Thyroid gland (tissue), 4 donors: ENCODE measurements around the gene ULK1. TPM values are rescaled to one million over a fixed set of nuclear protein-coding genes. Genes with fewer than 3 reads are reported as not detected.
A peak's percentile ranks its signal among the peaks of the same experiment; 100 is the strongest.

ENCODE experiments used
- DNase-seq, 2 donors: peaks; one replicate each; pipeline ENCODE4 v3.0.0-alpha.2; 2019
- H3K27ac ChIP-seq, 3 donors: fragments of 200-600 bp; sonication (generic); 1 replicate in 2 of 3; 2 replicates in 1 of 3; pipeline ENCODE4 v1.5.1; 2016 to 2019; ENCODE audit warnings: mild to moderate bottlenecking in 1 of 3, moderate library complexity in 1 of 3
- H3K27me3 ChIP-seq: fragments of 200-600 bp; sonication (generic); one replicate; pipeline ENCODE4 v1.5.1; 2019
- H3K36me3 ChIP-seq, 2 donors: fragments of 200-600 bp; sonication (generic); one replicate each; pipeline ENCODE4 v1.5.1; 2016 to 2019
- H3K4me1 ChIP-seq, 2 donors: fragments of 200-600 bp; sonication (generic); one replicate each; pipeline ENCODE4 v1.5.1; 2017 to 2019
- H3K4me3 ChIP-seq, 3 donors: fragments of 200-600 bp; sonication (generic); replicated peaks in 1 of 3; 1 replicate in 2 of 3; 2 replicates in 1 of 3; pipeline ENCODE4 v1.5.1; 2016; ENCODE audit warnings: mild to moderate bottlenecking in 1 of 3
- H3K9me3 ChIP-seq: fragments of 200-600 bp; sonication (generic); one replicate; pipeline ENCODE4 v1.5.1; 2017
- POLR2A ChIP-seq, 2 donors: fragments of 450-650 bp; IDR thresholded peaks; one replicate each; pipeline ENCODE4 v1.6.1; 2017; ENCODE audit warnings: antibody characterized with exemption in 2 of 2, mild to moderate bottlenecking in 2 of 2, moderate library complexity in 1 of 2
- WGBS, 2 donors: methylation state at CpG; one replicate each; pipeline ENCODE4 v1.1.5; 2017; 5-methylcytosine and 5-hydroxymethylcytosine counted together
- intact Hi-C: fragments of 100-400 bp; cut with DNase I; formaldehyde crosslinking; loops from one replicate; pipeline ENCODE4 v1.15.1; 2023
- total RNA-seq, 4 donors: library from RNA; depleted of rRNA; stranded (reverse); fragments of >200 nt; gene quantifications; one replicate each; pipeline ENCODE4 v1.2.3, GENCODE V29; 2016
- TF ChIP-seq, protein P1 (sequence below), 6 experiments: fragments of 200-600 bp in 3 of 6; fragments of 450-650 bp in 3 of 6; sonication (generic) in 3 of 6; IDR thresholded peaks; one replicate each; pipeline ENCODE4 v1.5.1; 2016 to 2019; ENCODE audit warnings: antibody characterized with exemption in 6 of 6, mild to moderate bottlenecking in 2 of 6, inconsistent platforms in 1 of 6, moderate library complexity in 1 of 6

Gene ULK1
- total RNA-seq, 4 donors from 2014 or later: 21.1 to 27.7 (median 21.7) TPM

DNA sequence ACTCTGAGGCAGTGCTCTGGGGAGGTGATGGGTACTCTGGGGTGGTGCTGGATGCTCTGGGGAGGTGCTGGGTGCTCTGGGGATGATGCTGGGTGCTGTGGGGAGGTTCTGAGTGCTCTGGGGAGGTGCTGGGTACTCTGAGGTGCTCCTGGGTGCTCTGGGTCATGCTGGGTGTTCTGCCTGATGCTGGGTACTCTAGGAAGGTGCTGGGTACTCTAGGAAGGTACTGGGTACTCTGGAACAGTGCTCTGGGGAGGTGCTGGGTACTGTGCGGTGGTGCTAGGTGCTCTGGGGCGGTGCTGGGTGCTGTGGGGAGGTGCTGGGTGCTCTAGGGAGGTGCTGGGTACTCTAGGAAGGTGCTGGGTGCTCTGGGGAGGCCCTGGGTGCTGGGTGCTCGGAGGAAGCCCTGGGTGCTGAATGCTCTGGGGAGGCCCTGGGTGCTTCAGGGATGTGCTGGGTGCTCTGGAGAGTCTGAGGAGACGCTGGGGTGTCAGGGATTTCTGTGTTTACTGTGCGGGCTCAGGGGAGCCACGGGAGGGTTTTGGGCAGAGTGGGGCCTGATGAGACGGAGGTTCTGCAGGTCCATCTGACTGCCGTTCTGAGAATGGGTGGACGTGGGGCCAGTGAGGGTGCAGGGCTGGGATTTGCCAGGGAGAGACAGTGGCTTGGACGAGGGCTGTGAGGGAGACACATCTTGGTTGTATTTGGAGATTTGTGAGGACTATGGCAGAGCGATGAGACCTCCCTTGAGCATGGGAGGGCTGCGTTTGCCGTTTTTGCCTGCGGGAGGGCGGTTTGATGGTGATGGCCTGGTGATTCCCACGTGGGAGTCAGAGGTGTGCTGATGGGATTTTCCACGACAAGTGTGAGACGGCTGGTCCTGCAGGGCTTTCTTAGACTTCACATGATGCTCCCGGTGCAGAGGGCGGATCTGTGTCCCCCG, 36.2 kb upstream of the ULK1 start:
- Histone ChIP-seq H3K9me3 (no peaks in the 10 kb centered on the region), H3K27ac (no peak overlapping the region), H3K36me3 (no peaks in the 10 kb centered on the region), H3K4me3 (no peak overlapping the region), H3K4me1 (peaks cover 0 to 4% of the 10 kb centered on the region in 2 donors), H3K27me3 (no peaks in the 10 kb centered on the region)
- TF ChIP-seq POLR2A (IDR thresholded peaks at IDR 0.05): no peak
- TF ChIP-seq, protein P1, sequence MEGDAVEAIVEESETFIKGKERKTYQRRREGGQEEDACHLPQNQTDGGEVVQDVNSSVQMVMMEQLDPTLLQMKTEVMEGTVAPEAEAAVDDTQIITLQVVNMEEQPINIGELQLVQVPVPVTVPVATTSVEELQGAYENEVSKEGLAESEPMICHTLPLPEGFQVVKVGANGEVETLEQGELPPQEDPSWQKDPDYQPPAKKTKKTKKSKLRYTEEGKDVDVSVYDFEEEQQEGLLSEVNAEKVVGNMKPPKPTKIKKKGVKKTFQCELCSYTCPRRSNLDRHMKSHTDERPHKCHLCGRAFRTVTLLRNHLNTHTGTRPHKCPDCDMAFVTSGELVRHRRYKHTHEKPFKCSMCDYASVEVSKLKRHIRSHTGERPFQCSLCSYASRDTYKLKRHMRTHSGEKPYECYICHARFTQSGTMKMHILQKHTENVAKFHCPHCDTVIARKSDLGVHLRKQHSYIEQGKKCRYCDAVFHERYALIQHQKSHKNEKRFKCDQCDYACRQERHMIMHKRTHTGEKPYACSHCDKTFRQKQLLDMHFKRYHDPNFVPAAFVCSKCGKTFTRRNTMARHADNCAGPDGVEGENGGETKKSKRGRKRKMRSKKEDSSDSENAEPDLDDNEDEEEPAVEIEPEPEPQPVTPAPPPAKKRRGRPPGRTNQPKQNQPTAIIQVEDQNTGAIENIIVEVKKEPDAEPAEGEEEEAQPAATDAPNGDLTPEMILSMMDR (IDR thresholded peaks at IDR 0.05): no peak
- intact Hi-C loops: no loop called here
- 72 to 80% methylated on average over 21 of the region's 21 CpGs for WGBS, 2 donors
- no peak for DNase-seq

GRCh38 chr12:131860472-131861260, 33.8 kb upstream of the ULK1 start:
- WGBS, 2 donors: 32 to 45% methylated on average over 21 to 22 of the region's 22 CpGs
- Histone ChIP-seq H3K27ac (no peak overlapping the region), H3K36me3 (no peaks in the 10 kb centered on the region), H3K9me3 (no peaks in the 10 kb centered on the region), H3K4me3 (no peak overlapping the region), H3K4me1 (peaks cover 0 to 4% of the 10 kb centered on the region in 2 donors), H3K27me3 (no peaks in the 10 kb centered on the region)
- TF ChIP-seq, protein P1 (IDR thresholded peaks at IDR 0.05): no peak
- TF ChIP-seq POLR2A (IDR thresholded peaks at IDR 0.05): no peak
- intact Hi-C loops: no loop called here
- peak; percentile 77 to 81 for DNase-seq

DNA sequence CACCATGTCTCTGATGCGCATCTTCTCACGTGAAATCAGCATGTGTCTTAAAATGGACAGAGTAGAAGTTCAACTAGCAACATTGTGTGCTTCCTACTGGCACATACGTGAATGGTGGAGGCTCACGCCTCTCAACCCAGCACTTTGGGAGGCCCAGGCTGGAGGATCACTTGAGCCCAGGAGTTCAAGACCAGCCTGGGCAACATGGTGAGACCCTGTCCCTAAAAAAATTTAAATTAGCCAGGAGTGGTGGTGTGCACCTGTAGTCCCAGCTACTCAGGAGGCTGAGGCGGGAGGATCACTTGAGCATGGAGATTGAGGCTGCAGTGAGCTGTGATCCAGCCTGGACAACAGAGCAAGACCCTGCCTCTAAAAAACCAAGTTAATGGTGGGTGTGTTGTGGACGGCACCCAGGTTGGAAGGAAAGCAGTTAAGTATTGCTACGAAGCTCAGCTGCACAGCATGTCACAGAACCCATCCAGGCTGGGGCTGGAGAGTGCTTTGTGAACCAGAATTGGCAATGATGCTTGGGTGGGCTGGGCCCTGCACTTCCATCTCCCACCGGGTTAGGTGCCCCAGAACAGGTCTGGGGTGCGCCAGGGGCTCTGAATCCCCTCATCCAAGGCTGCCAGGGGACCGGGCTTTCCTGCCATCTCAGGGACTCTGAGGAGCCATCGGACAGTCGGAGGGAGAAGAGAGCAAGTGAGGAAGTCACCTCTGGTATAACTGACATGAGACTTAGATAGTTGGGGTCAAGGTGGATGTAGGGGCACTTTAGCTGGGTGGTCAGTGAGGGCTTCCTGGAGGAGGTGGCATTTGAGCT, 33.0 kb upstream of the ULK1 start:
- TF ChIP-seq POLR2A (IDR thresholded peaks at IDR 0.05): no peak
- TF ChIP-seq, protein P1 (IDR thresholded peaks at IDR 0.05): no peak
- Histone ChIP-seq H3K27ac (no peak overlapping the region), H3K4me1 (peaks cover 0 to 4% of the 10 kb centered on the region in 2 donors), H3K27me3 (no peaks in the 10 kb centered on the region), H3K9me3 (no peaks in the 10 kb centered on the region), H3K36me3 (no peaks in the 10 kb centered on the region), H3K4me3 (no peak overlapping the region)
- WGBS, 2 donors: 87 to 90% methylated on average over 12 of the region's 12 CpGs
- DNase-seq: no peak
- intact Hi-C loops: no loop called here

DNA sequence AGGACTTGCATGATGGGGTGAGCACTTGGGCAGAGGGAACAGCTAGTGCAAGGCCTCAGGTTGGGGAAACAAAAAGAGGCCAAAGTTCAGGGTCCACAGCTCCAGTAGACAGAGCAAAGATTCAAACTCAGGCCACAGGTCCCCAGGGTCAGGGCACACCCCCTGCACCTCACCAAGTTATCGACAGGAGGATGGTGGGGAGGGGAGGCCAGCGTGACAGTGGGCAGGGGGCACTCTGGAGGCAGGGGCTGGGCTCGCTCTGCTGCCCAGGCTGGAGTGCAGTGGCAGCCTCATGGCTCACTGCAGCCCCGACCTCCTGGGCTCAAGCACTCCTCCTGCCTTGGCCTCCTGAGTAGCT, 32.4 kb upstream of the ULK1 start:
- no peaks in the 10 kb centered on the region for H3K9me3 ChIP-seq
- no peaks in the 10 kb centered on the region for H3K27me3 ChIP-seq
- DNase-seq: no peak
- TF ChIP-seq POLR2A (IDR thresholded peaks at IDR 0.05): no peak
- TF ChIP-seq, protein P1 (IDR thresholded peaks at IDR 0.05): no peak
- H3K36me3 ChIP-seq: no peaks in the 10 kb centered on the region
- intact Hi-C loops: no loop called here
- WGBS, 2 donors: 49 to 65% methylated on average over 4 of the region's 4 CpGs
- no peak overlapping the region for H3K4me3 ChIP-seq
- H3K27ac ChIP-seq: no peak overlapping the region
- H3K4me1 ChIP-seq: peaks cover 0 to 4% of the 10 kb centered on the region in 2 donors
